Activated CD8-positive, alpha-beta T cell treated with anti-CD3 and anti-CD28 coated beads for 36 hours (primary cell): Measurements from ENCODE around the gene RNF180. TPM values are rescaled to one million over a fixed set of nuclear protein-coding genes. Genes with fewer than 3 reads are reported as not detected.

Experiments used
- ATAC-seq: fragments of 200-7000 bp; cut with Tn5 transposase; one replicate; pipeline ENCODE4 v1.10.0; 2021; ENCODE audit warnings: mild to moderate bottlenecking, moderate library complexity
- CTCF ChIA-PET: fragments of 350-600 bp; sonication (Branson Sonifier 250); formaldehyde crosslinking; loops from one replicate; lab custom pipeline; 2021; ENCODE audit warnings: antibody characterized with exemption; lab: Charles Lee
- POLR2A ChIA-PET: fragments of 350-600 bp; sonication (Branson Sonifier 250); formaldehyde crosslinking; loops from one replicate; lab custom pipeline; 2021; ENCODE audit warnings: antibody characterized with exemption; lab: Charles Lee
- DNase-seq: peaks from one replicate; pipeline ENCODE4 v3.0.0-alpha.2; 2020
- H3K27ac Mint-ChIP-seq: one replicate; pipeline ENCODE4 v1.8.0; 2021; ENCODE audit warnings: mild to moderate bottlenecking, mixed read lengths
- H3K27me3 Mint-ChIP-seq: one replicate; pipeline ENCODE4 v1.8.0; 2021; ENCODE audit warnings: mixed read lengths
- H3K36me3 Mint-ChIP-seq: one replicate; pipeline ENCODE4 v1.8.0; 2021; ENCODE audit warnings: low read depth, mixed read lengths
- H3K4me1 Mint-ChIP-seq: one replicate; pipeline ENCODE4 v1.8.0; 2021; ENCODE audit warnings: low read depth, mixed read lengths
- H3K4me3 Mint-ChIP-seq: one replicate; pipeline ENCODE4 v1.8.0; 2021; ENCODE audit warnings: mild to moderate bottlenecking, moderate library complexity, mixed read lengths
- H3K9me3 Mint-ChIP-seq: one replicate; pipeline ENCODE4 v1.8.0; 2021; ENCODE audit warnings: mixed read lengths
- CTCF ChIP-seq: fragments of 200-600 bp; IDR thresholded peaks from one replicate; pipeline ENCODE4 v1.8.0; 2022; ENCODE audit warnings: antibody characterized with exemption, mild to moderate bottlenecking
- intact Hi-C: fragments of 100-400 bp; cut with micrococcal nuclease; formaldehyde crosslinking; loops from one replicate; pipeline ENCODE4 v1.10.0; 2022
- total RNA-seq, 2 experiments: library from RNA; stranded (reverse); gene quantifications; one replicate each; pipeline ENCODE4 v1.2.3, GENCODE V29; 2021

Gene RNF180
- total RNA-seq, 2 experiments from 2014 or later = not detected

DNA sequence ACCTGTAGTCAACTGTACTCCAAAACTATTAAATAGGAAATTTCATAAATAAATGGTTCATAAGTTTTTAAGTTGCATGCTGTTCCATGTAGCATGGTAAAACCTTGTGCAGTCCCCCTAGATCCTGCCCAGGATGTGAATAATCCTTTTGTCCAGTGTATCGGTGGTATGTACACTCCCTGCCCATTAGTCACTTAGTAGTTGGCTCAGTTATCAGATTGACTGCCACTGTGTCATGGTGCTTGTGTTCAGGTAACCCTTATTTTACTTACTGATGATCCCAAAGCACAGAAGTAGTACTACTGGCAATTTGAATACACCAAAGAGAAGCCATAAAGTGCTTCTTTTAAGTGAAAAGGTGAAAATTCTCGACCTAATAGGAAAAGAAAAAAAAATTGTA lies 134.2 kb downstream of the RNF180 start:
- ATAC-seq = no peak
- POLR2A ChIA-PET = no interaction called here
- H3K9me3 Mint-ChIP-seq = no peaks in the 10 kb centered on the region
- intact Hi-C loops = no loop called here
- no peaks in the 10 kb centered on the region for H3K27me3 Mint-ChIP-seq
- TF ChIP-seq CTCF = no peak
- CTCF ChIA-PET = no interaction called here
- H3K4me3 Mint-ChIP-seq = no peak overlapping the region
- no peaks in the 10 kb centered on the region for H3K36me3 Mint-ChIP-seq
- no peaks in the 10 kb centered on the region for H3K4me1 Mint-ChIP-seq
- H3K27ac Mint-ChIP-seq = no peak overlapping the region
- no peak for DNase-seq

DNA sequence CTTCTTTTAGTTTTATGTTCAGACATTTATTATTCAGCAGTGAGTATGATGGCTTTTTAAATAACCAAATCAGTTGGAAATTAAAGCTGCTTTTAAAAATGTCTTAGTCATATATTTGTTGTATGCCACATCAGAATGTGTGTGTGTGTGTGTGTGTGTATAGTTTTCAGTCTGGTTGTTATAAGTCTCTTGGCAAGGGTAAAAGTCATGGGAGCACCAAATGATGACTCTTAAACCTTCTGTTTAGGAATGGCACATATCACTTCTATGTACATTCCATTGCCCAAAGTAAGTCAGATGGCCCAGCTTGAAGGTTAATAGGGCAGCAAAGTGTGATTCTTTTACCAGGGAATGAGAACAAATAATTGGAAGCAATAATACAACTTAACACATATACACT lies 135.9 kb downstream of the RNF180 start:
- no peaks in the 10 kb centered on the region for H3K4me1 Mint-ChIP-seq
- no peaks in the 10 kb centered on the region for H3K36me3 Mint-ChIP-seq
- ChIA-PET POLR2A (no interaction called here), CTCF (no interaction called here)
- no peak overlapping the region for H3K4me3 Mint-ChIP-seq
- DNase-seq = no peak
- no peak for TF ChIP-seq CTCF
- H3K27ac Mint-ChIP-seq = no peak overlapping the region
- H3K27me3 Mint-ChIP-seq = no peaks in the 10 kb centered on the region
- intact Hi-C loops = no loop called here
- no peak for ATAC-seq
- no peaks in the 10 kb centered on the region for H3K9me3 Mint-ChIP-seq

DNA sequence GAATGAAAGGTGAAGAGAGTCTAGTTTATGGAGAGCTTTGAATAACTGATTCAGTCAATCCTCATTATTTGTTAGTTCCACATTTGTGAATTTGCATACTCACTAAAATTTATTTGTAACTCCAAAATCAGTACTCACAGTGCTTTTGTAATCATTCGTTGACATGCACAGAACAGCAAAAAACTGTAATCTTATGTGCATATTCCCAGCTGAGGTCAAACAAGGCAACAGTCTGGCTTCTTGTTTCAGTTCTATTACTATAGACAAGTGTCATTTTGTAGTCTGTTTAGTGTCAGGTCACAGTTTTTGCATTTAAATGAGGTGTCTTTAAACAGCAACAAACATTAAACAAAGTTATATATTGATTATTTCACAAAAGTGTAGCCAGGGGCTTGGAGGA lies 142.5 kb downstream of the RNF180 start:
- ChIA-PET POLR2A (no interaction called here), CTCF (no interaction called here)
- no peaks in the 10 kb centered on the region for H3K36me3 Mint-ChIP-seq
- no peaks in the 10 kb centered on the region for H3K27me3 Mint-ChIP-seq
- intact Hi-C loops = no loop called here
- H3K27ac Mint-ChIP-seq = no peak overlapping the region
- TF ChIP-seq CTCF = no peak
- no peak overlapping the region for H3K4me3 Mint-ChIP-seq
- ATAC-seq (no peak), DNase-seq (no peak)
- peaks cover 1% of the 10 kb centered on the region for H3K9me3 Mint-ChIP-seq
- no peaks in the 10 kb centered on the region for H3K4me1 Mint-ChIP-seq

GRCh38 chr5:64312491-64312890 lies 146.8 kb downstream of the RNF180 start:
- ChIA-PET CTCF (no interaction called here), POLR2A (no interaction called here)
- ATAC-seq = no peak
- intact Hi-C loops = no loop called here
- no peaks in the 10 kb centered on the region for H3K36me3 Mint-ChIP-seq
- no peak for DNase-seq
- H3K4me3 Mint-ChIP-seq = no peak overlapping the region
- no peaks in the 10 kb centered on the region for H3K4me1 Mint-ChIP-seq
- no peak for TF ChIP-seq CTCF
- peaks cover 2% of the 10 kb centered on the region for H3K9me3 Mint-ChIP-seq
- H3K27ac Mint-ChIP-seq = no peak overlapping the region
- no peaks in the 10 kb centered on the region for H3K27me3 Mint-ChIP-seq

GRCh38 chr5:64315778-64316177 lies 150.1 kb downstream of the RNF180 start:
- no peak for TF ChIP-seq CTCF
- Mint-ChIP-seq H3K9me3 (peaks cover 2% of the 10 kb centered on the region), H3K4me3 (no peak overlapping the region), H3K36me3 (no peaks in the 10 kb centered on the region), H3K27me3 (no peaks in the 10 kb centered on the region), H3K27ac (no peak overlapping the region), H3K4me1 (no peaks in the 10 kb centered on the region)
- DNase-seq (no peak), ATAC-seq (no peak)
- CTCF ChIA-PET = no interaction called here
- POLR2A ChIA-PET = no interaction called here
- intact Hi-C loops = no loop called here
